ACC112 (cell line): ENCODE data around the gene GRID1.

Experiments used
- H2AFZ ChIP-seq: fragments of 200-600 bp; sonication (generic); one replicate; pipeline ENCODE4 v1.6.0; 2017; ENCODE audit warnings: antibody characterized with exemption, low read length; ENCODE audit not compliant: unreplicated experiment
- H3K27ac ChIP-seq: fragments of 200-600 bp; sonication (generic); 2 replicates; pipeline ENCODE4 v1.5.1; 2014; ENCODE audit warnings: low read depth, mild to moderate bottlenecking, antibody characterized with exemption, low read length, moderate library complexity
- H3K27me3 ChIP-seq: fragments of 200-600 bp; sonication (generic); 2 replicates; pipeline ENCODE4 v1.6.1; 2014; ENCODE audit warnings: mild to moderate bottlenecking, antibody characterized with exemption, low read length, moderate library complexity, mixed read lengths; ENCODE audit not compliant: insufficient read depth
- H3K36me3 ChIP-seq: fragments of 200-600 bp; sonication (generic); 2 replicates; pipeline ENCODE4 v1.6.1; 2016; ENCODE audit warnings: mild to moderate bottlenecking, antibody characterized with exemption, low read length, moderate library complexity, mixed read lengths; ENCODE audit not compliant: insufficient read depth
- H3K4me1 ChIP-seq: fragments of 200-600 bp; sonication (generic); one replicate; pipeline ENCODE4 v1.6.1; 2016; ENCODE audit warnings: low read length, mixed read lengths; ENCODE audit not compliant: insufficient read depth, unreplicated experiment, control insufficient read depth
- H3K4me3 ChIP-seq: fragments of 200-600 bp; sonication (generic); 2 replicates; pipeline ENCODE4 v1.5.1; 2014; ENCODE audit warnings: mild to moderate bottlenecking, low read depth, low read length
- H3K79me2 ChIP-seq: fragments of 200-600 bp; sonication (generic); one replicate; pipeline ENCODE4 v1.6.0; 2016; ENCODE audit warnings: low read length; ENCODE audit not compliant: control insufficient read depth, unreplicated experiment, insufficient read depth

The GRID1 gene

GRCh38 chr10:85868627-85869499, 497.7 kb downstream of the GRID1 start:
- no peak overlapping the region for H2AFZ ChIP-seq
- no peaks in the 10 kb centered on the region for H3K79me2 ChIP-seq
- no peaks in the 10 kb centered on the region for H3K4me1 ChIP-seq
- H3K27me3 ChIP-seq, result no peaks in the 10 kb centered on the region
- no peak overlapping the region for H3K27ac ChIP-seq
- H3K4me3 ChIP-seq, result no peak overlapping the region
- H3K36me3 ChIP-seq, result no peaks in the 10 kb centered on the region

- Histone ChIP-seq H3K27me3 (no peaks in the 10 kb centered on the region), H3K36me3 (no peaks in the 10 kb centered on the region), H3K27ac (no peak overlapping the region), H2AFZ (no peak overlapping the region), H3K4me3 (no peak overlapping the region), H3K79me2 (no peaks in the 10 kb centered on the region), H3K4me1 (no peaks in the 10 kb centered on the region)
These were observed 501.6 kb downstream of the GRID1 start for GRCh38 chr10:85864868-85865526.

DNA sequence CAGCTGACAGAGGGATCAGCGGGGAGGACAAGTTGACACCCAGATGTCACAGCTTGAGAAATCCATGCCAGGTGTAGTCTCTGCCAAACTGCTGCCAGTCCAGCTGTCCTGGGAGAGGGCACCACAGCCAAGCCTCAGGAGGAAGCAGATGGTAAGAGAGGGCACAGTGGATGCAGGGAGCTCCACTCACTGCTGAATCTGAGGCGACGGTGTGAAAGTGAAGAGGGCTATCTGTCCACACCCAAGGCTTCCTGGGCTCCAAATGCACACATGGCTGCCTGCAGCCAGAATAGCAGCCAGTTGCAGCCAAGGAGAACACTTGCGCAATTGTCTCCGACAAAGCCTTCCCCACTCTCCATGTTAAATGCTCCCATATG, 502.4 kb downstream of the GRID1 start:
- H3K4me3 ChIP-seq, result no peak overlapping the region
- H2AFZ ChIP-seq, result no peak overlapping the region
- H3K4me1 ChIP-seq, result no peaks in the 10 kb centered on the region
- no peaks in the 10 kb centered on the region for H3K27me3 ChIP-seq
- no peaks in the 10 kb centered on the region for H3K79me2 ChIP-seq
- H3K27ac ChIP-seq, result no peak overlapping the region
- no peaks in the 10 kb centered on the region for H3K36me3 ChIP-seq

DNA sequence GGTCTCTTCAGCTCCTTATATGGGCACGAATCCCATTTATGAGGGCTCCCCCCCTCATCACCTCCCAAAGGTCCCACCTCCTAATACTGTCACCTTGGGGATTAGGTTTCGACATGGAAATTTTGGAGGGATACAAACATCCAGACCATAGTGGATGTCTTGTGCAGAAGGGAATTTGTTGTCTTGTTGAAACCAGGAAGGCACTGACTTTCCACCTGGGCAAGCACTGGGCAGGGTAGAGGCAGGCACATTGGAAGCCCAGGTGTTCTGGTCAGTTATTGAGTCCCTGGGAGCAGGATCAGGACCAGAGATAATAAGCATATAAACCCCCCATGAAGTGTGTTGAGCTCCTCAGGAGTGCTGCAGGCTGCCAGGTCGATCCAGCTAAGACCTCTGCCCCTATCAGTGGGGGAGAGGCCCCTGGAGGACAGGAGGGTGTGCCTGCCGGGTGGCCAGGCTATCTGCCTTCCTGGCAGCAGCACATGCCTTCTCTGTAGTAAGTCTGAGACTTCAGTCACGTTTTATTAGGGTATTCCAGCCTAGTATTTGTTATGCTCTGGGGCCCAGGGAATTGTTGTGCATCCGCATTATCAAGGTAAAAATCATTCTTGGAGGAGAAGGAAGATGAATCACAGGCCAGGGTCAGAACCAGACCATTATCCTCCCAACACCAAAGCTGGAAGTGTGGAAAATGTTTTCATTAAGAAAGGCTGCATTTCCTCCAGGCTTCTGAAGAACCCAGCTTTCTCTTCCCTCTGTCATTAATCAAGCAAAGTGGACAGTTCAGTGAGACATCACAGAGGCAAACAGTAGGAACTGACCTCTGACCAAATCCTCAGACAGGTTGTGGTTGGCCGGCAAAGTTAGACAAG, 503.1 kb downstream of the GRID1 start:
- no peaks in the 10 kb centered on the region for H3K4me1 ChIP-seq
- H3K79me2 ChIP-seq, result no peaks in the 10 kb centered on the region
- no peak overlapping the region for H3K4me3 ChIP-seq
- no peaks in the 10 kb centered on the region for H3K27me3 ChIP-seq
- H3K36me3 ChIP-seq, result no peaks in the 10 kb centered on the region
- H3K27ac ChIP-seq, result no peak overlapping the region
- no peak overlapping the region for H2AFZ ChIP-seq

DNA sequence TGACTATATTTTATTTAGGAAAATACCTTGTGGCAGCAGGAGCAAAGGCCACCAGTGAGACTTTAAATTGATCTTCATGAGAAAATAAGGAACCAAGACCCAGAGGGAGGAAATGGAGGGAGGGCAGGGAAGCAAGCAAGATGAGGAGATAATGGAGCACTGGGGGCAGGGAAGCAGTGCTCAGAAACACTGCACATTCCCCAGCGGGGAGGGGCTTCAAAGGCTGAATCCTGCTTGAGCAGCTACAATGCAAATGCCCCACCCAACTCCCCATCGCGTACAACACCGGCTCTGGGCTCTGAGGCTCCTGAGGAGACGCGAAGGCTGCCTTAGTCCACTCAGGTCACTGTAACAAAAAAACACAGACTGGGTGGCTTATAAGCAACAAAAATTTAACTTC, 503.8 kb downstream of the GRID1 start:
- Histone ChIP-seq H2AFZ (no peak overlapping the region), H3K36me3 (no peaks in the 10 kb centered on the region), H3K27me3 (no peaks in the 10 kb centered on the region), H3K4me3 (no peak overlapping the region), H3K4me1 (no peaks in the 10 kb centered on the region), H3K27ac (no peak overlapping the region), H3K79me2 (no peaks in the 10 kb centered on the region)

GRCh38 chr10:85861513-85862197, 504.9 kb downstream of the GRID1 start:
- H3K27ac ChIP-seq, result no peak overlapping the region
- H2AFZ ChIP-seq, result no peak overlapping the region
- no peaks in the 10 kb centered on the region for H3K36me3 ChIP-seq
- no peaks in the 10 kb centered on the region for H3K27me3 ChIP-seq
- H3K4me1 ChIP-seq, result no peaks in the 10 kb centered on the region
- no peaks in the 10 kb centered on the region for H3K79me2 ChIP-seq
- H3K4me3 ChIP-seq, result no peak overlapping the region

- no peak overlapping the region for H3K4me3 ChIP-seq
- no peaks in the 10 kb centered on the region for H3K36me3 ChIP-seq
- H3K79me2 ChIP-seq, result no peaks in the 10 kb centered on the region
- H3K4me1 ChIP-seq, result no peaks in the 10 kb centered on the region
- no peak overlapping the region for H2AFZ ChIP-seq
- H3K27ac ChIP-seq, result no peak overlapping the region
- no peaks in the 10 kb centered on the region for H3K27me3 ChIP-seq
These were observed 506.7 kb downstream of the GRID1 start for GRCh38 chr10:85859859-85860258.

GRCh38 chr10:85858776-85859515, 507.6 kb downstream of the GRID1 start:
- H3K4me3 ChIP-seq, result no peak overlapping the region
- H2AFZ ChIP-seq, result no peak overlapping the region
- H3K4me1 ChIP-seq, result no peaks in the 10 kb centered on the region
- no peaks in the 10 kb centered on the region for H3K36me3 ChIP-seq
- H3K27me3 ChIP-seq, result no peaks in the 10 kb centered on the region
- no peaks in the 10 kb centered on the region for H3K79me2 ChIP-seq
- no peak overlapping the region for H3K27ac ChIP-seq

DNA sequence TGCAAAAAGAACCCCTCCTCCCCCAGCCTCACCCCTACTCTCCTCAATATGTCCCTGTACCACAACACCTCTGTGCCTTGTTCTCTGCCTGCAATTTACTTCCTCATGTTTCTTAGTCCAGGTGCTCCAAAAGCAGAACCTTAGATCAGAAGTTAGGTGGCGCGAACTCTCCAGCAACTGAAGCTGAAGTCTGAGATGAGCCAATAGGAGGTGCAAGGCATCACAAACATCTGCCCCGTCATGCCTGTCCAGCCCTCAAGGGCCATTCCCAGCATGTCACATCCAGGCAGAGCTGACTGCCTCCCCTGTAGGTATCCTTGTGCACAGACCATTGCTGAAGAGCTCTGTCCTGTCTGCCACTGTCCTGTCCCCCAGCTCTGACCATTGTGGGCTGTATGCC, 508.8 kb downstream of the GRID1 start:
- Histone ChIP-seq H3K27me3 (no peaks in the 10 kb centered on the region), H3K36me3 (no peaks in the 10 kb centered on the region), H3K4me3 (no peak overlapping the region)

GRCh38 chr10:85857305-85857704, 509.3 kb downstream of the GRID1 start:
- Histone ChIP-seq H2AFZ (no peak overlapping the region), H3K36me3 (no peaks in the 10 kb centered on the region), H3K4me3 (no peak overlapping the region), H3K27me3 (no peaks in the 10 kb centered on the region), H3K4me1 (no peaks in the 10 kb centered on the region), H3K27ac (no peak overlapping the region), H3K79me2 (no peaks in the 10 kb centered on the region)

More for the DNA sequence above, 508.8 kb downstream of the GRID1 start:
- no peak overlapping the region for H2AFZ ChIP-seq
- no peaks in the 10 kb centered on the region for H3K4me1 ChIP-seq
- no peak overlapping the region for H3K27ac ChIP-seq
- H3K79me2 ChIP-seq, result no peaks in the 10 kb centered on the region
